SH-SY5Y (cell line): ENCODE results near the gene AIP.

Experiments
- GATA2 ChIP-seq: IDR thresholded peaks from 2 replicates; pipeline ENCODE4 v1.6.1; 2011; ENCODE audit warnings: mild to moderate bottlenecking, low read depth, low read length
- GATA3 ChIP-seq: IDR thresholded peaks from 2 replicates; pipeline ENCODE4 v1.6.1; 2011; ENCODE audit warnings: low read depth, mild to moderate bottlenecking, low read length, moderate library complexity

DNA sequence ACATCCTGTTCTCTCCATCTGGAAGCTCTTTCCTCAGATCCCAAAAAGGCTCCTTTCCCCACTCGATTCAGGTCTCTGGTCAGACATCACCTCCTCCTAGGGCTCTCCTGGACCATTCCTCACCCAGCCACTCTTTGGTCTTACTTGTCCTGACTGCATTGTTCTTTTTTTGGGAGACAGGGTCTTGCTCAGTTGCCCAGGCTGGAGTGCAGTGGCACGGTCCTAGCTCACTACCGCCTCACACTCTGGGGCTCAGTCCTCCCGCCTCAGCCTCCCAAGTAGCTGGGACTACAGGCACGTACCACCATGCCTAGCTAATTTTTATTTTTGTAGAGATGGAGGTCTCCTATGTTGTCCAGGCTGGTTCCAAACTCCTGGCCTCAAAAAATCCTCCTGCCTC, 37.3 kb upstream of the AIP start:
- TF ChIP-seq GATA2: no peak
- no peak for TF ChIP-seq GATA3
